GM18511 (cell line): ENCODE measurements around the gene NEK7.
A peak's percentile ranks its signal among the peaks of the same experiment; 100 is the strongest.
"Not testable (repeated sequence)": the region's sequence is repeated elsewhere in the genome, so short reads cannot be mapped to it uniquely, and the experiment has no call there.

Experiments
- ATAC-seq: cut with Tn5 transposase; IDR thresholded peaks from one replicate; pipeline ENCODE4 v1.9.1; 2021; ENCODE audit warnings: mild to moderate bottlenecking, moderate library complexity; ENCODE audit not compliant: unreplicated experiment

The NEK7 gene

GRCh38 chr1:198278943-198279342 is 122.1 kb downstream of the NEK7 start:
- no peak for ATAC-seq

GRCh38 chr1:198280080-198280479 is 123.3 kb downstream of the NEK7 start:
- no peak for ATAC-seq

- ATAC-seq: no peak
Measured at GRCh38 chr1:198281911-198282310, 125.1 kb downstream of the NEK7 start.

- no peak for ATAC-seq
Measured at GRCh38 chr1:198283222-198283621, 126.4 kb downstream of the NEK7 start.

DNA sequence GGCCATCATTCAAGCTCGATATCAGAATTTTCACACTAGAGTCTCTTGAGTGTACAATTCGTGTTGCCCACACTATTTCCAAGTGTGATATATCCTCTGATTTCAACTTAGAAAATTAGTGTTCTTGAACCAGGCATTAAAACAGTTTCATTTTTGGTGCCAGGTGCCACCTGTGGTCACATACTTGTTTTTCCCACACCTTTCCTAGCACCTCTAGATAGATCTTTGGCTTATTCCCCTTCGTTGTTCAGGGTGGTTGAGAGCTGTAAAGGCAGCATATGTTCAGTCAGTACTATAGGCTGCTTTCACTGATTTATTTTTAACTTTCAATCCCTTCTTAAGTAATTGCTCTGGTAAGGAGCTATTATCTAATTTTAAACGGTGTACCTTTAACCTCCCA is 131.1 kb downstream of the NEK7 start:
- ATAC-seq: no peak

DNA sequence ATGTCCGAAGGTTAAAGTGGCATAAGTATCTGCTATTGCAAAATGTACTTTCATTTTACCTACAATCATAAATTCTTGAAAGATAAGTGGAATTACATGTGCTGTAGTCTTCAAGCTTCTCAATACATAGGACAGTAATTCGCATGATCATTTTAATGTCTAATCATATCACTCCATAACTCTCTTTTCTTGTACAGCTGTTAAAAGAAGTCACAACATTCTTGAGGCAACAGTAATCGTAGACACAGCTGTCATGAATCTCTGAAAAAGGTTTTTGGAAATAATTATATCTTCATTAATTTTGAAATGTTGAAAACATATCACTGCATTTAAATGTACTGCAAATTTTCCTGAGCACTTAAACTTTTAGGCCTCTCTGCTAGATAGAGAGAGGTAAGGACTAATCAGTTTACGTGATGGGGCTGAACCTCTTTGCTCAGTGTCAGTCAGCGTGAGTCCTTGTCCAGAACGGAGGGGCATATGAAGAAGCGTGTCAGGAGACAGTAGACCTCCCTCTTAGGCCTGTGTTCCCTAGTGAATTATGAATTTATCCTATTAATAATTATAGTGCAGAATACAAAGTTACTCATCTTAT is 133.4 kb downstream of the NEK7 start:
- no peak for ATAC-seq

DNA sequence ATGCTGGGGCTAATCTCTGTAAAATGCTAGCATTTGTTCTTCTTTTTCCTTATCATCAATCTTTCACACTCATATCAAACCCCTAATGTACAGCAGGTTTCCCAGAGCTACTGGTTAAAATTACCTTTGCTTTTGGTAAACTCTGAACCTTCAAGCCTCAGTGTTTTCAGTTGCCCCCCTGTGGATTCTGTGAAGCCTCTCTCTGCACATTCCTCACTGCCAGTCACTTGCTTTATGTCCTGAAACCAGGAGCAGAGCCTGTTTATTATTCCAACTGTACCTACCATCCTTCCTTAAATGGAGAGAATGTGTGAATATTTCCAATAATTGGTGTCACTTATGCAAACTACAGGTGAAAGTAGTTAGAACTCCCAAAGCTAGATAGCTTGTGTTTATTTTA is 134.2 kb downstream of the NEK7 start:
- ATAC-seq: no peak

DNA sequence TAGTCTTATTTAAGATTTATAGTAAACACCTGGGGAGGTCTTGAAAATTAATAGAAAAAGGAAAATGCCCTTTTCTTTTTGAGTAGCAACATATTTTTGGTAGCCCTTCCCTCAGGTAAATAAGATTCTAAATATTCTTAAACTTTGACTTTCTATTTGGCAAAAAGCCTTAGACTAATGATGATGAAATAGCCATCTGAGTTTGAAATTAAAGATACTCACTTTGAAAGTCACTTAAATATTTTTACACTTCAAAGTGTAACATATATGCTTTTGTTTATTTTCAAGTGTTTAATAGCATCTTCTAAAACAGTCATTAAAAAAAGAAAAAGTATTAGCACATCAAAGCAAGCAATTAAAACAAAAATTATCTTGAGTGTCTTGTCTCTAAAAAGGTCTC is 135.1 kb downstream of the NEK7 start:
- ATAC-seq: no peak

- no peak for ATAC-seq
Measured at GRCh38 chr1:198295225-198295624, 138.4 kb downstream of the NEK7 start.

DNA sequence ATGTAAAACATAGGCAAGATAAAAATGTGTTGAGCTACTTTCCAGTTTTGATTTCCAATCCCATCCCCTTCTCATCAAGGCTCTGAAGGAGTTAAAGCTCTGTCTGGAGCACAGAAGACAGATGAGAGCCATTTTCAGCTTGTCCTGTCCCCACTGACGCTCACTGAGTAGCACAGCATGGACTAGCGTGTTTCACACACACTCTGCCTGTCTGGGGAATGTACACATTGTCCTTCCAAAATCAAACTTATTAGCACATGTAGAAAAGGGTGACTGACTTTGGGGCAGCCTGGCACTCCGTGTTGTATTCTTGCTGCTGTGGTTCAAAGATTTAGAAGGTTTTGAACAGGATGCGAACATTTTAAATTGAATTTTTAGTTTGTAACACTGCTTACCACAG is 139.2 kb downstream of the NEK7 start:
- no peak for ATAC-seq

DNA sequence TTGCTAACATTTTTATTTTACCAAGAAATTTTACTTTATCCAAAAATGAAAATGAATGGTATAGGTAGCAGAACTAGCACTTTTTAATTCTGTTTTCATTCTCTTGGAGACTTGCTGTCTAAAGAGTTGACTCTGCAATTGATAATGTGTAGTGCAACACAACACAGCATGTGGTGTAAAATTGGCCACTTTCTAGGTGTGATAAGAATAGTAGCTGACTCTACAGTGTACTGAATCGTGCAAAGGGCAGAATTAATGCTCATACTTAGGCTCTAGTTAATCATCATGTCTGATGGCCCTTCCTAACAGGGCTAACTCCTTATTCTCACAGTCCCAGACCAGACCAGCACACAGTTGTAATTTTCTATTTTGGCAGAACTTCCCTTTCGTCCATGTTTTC is 140.5 kb downstream of the NEK7 start:
- ATAC-seq: no peak

DNA sequence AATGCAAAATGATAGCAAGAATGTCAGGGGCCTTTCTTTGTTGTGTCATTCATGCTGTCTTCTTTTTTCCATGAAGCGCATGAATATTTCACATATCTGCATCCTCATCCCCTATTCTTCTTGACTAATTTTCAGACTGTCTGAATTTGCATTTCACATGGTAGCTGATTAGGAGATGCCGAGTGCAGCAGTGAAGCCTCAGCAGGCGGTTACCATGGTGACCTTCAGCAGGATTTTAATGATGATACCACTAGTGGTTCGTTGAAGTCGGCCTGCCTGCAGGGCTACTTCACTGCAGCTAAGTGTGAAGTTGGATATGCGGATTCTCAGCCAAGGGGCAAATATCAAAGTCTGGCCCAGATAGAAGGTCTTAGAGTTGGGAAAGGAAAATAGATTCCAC is 141.8 kb downstream of the NEK7 start:
- no peak for ATAC-seq

DNA sequence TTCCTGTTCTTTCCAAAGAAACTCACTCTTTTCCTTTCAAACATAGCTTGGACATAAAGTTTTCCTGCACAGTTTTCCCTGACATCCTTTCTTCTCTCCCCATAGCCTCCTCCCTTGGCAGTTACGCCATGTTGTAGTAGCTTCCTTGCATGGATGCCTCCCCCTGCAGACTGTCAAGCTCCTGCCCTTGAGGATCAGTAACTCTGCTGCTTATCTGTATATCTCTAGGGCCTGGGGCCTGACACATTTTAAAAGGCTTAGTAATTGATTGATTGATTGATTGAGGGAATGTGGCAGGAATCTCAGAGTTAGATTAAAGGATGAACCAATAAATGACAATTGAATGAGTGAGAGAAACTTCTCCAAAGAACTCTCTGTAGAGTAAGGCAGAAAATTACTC is 143.7 kb downstream of the NEK7 start:
- ATAC-seq: no peak

- ATAC-seq: no peak
Measured at GRCh38 chr1:198304431-198304830, 147.6 kb downstream of the NEK7 start.

GRCh38 chr1:198314817-198315216 is 158.0 kb downstream of the NEK7 start:
- ATAC-seq: not testable (repeated sequence)

- not testable (repeated sequence) for ATAC-seq
Measured at GRCh38 chr1:198315331-198315730, 158.5 kb downstream of the NEK7 start.

GRCh38 chr1:198316546-198317100 is 159.8 kb downstream of the NEK7 start:
- ATAC-seq: no peak

GRCh38 chr1:198318085-198318484 is 161.3 kb downstream of the NEK7 start:
- peak; percentile 89 for ATAC-seq

DNA sequence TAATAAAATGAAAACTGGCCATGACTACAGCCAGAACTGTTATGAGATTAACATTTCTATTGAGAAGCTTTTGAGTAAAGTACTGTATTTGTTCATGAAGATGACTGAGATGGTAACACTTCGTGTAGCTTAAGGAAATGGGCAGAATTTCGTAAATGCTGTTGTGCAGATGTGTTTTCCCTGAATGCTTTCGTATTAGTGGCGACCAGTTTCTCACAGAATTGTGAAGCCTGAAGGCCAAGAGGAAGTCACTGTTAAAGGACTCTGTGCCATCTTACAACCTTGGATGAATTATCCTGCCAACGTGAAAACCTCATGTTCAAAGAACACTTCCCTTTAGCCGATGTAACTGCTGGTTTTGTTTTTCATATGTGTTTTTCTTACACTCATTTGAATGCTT is 164.0 kb downstream of the NEK7 start:
- no peak for ATAC-seq

- ATAC-seq: no peak
Measured at GRCh38 chr1:198326232-198326631, 169.4 kb downstream of the NEK7 start.

- ATAC-seq: no peak
Measured at GRCh38 chr1:198326915-198327314, 170.1 kb downstream of the NEK7 start.

DNA sequence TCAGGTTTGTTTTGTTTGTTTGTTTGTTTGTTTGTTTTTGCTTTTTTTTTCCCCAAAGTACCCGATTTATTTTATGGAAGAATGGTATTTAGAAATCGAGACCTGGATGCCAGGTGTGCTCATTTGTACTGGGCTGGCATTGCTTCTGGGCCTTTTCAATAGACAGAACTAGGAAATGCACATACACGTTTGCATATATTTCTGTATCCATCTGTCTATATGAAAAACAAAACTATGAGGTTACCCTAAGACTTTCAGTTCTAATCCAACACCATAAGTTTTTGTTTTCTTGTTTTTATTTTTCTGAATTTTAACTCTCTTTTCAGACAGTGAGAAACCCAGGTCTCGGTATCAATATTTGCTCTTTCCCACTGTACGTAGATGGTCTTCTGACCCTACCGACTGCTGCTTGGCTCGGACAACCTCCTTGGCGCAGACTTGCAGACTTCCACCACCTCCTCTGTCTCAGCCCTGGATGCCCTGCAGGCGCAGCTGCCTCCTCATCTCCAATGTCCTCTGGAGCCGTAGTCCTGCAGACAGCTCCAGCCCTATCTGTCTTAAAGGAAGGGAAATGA is 171.7 kb downstream of the NEK7 start:
- no peak for ATAC-seq
